Measurements from ENCODE around the gene TCEANC.

- TF ChIP-seq CTCF (IDR thresholded peaks at IDR 0.05): no peak
- no peak for TF ChIP-seq POLR2AphosphoS5 (IDR thresholded peaks at IDR 0.05; ENCODE audit: low read depth, low read length)
- TF ChIP-seq TCF7L2 (IDR thresholded peaks at IDR 0.05; ENCODE audit: low read depth, low read length): no peak
- TF ChIP-seq REST (IDR thresholded peaks at IDR 0.05; ENCODE audit: insufficient read depth in 1 of 2, low read depth in 2 of 2, low read length in 1 of 2): no peak
- TF ChIP-seq SIN3A (IDR thresholded peaks at IDR 0.05; ENCODE audit: borderline replicate concordance, insufficient read depth, low read depth, low read length): no peak
Observed at GRCh38 chrX:13666836-13667235, 13.9 kb downstream of the TCEANC start.
